H1 (cell line): ENCODE data around the gene ADRA2A. TPM values are rescaled to one million over a fixed set of nuclear protein-coding genes. Genes with fewer than 3 reads are reported as not detected.

Source experiments
- CTCF ChIA-PET: fragments of 300-600 bp; sonication (Branson Sonifier 250); formaldehyde crosslinking; loops from one replicate; lab custom pipeline; 2021; ENCODE audit not compliant: partially characterized antibody; lab: Charles Lee
- POLR2A ChIA-PET: fragments of 300-600 bp; sonication (Branson Sonifier 250); formaldehyde crosslinking; loops from one replicate; lab custom pipeline; 2021; ENCODE audit warnings: inconsistent platforms; ENCODE audit not compliant: partially characterized antibody; lab: Charles Lee
- DNase-seq, 2 experiments: peaks; one replicate each; pipeline versions ENCODE4 v3.0.0 to v3.0.0-alpha.2; 2010 to 2022; ENCODE audit warnings: low spot score in 2 of 2, low read depth in 1 of 2, mixed read lengths in 1 of 2
- FAIRE-seq: peaks from 2 replicates; lab custom pipeline; 2011; peaks lifted over from hg19 to GRCh38; lab: Jason Lieb, UNC
- H2AFZ ChIP-seq: 2 replicates; pipeline ENCODE4 v1.8.1; 2012; ENCODE audit warnings: low read length, inconsistent platforms
- H2AK5ac ChIP-seq: 2 replicates; pipeline ENCODE4 v1.6.1; 2013; ENCODE audit warnings: low read depth, low read length
- H2BK120ac ChIP-seq: replicated peaks from 2 replicates; pipeline ENCODE3; 2013; ENCODE audit warnings: low read depth, low read length, inconsistent platforms
- H2BK12ac ChIP-seq: 2 replicates; pipeline ENCODE4 v1.6.1; 2013; ENCODE audit warnings: low read depth, low read length
- H2BK15ac ChIP-seq: 2 replicates; pipeline ENCODE4 v1.6.1; 2013; ENCODE audit warnings: low read length
- H2BK20ac ChIP-seq: 2 replicates; pipeline ENCODE4 v1.6.1; 2013; ENCODE audit warnings: low read length
- H2BK5ac ChIP-seq: 2 replicates; pipeline ENCODE4 v1.6.1; 2013; ENCODE audit warnings: low read depth, low read length
- H3K14ac ChIP-seq: 2 replicates; pipeline ENCODE4 v1.6.1; 2013; ENCODE audit warnings: inconsistent platforms; ENCODE audit not compliant: insufficient read length
- H3K18ac ChIP-seq: 2 replicates; pipeline ENCODE4 v1.6.1; 2013; ENCODE audit warnings: low read length; ENCODE audit errors: extremely low read depth
- H3K23ac ChIP-seq: 2 replicates; pipeline ENCODE4 v1.6.1; 2013; ENCODE audit warnings: inconsistent platforms; ENCODE audit not compliant: insufficient read length
- H3K23me2 ChIP-seq: 2 replicates; pipeline ENCODE4 v1.6.1; 2013; ENCODE audit warnings: low read depth, low read length
- H3K27ac ChIP-seq: 2 replicates; pipeline ENCODE4 v1.6.1; 2011; ENCODE audit warnings: low read depth, low read length, inconsistent platforms
- H3K27me3 ChIP-seq, 4 experiments: replicated peaks in 1 of 4; 1 replicate in 1 of 4; 2 replicates in 3 of 4; pipeline versions ENCODE4 v1.6.1 to v1.8.1; 2011 to 2013; ENCODE audit warnings: low read length in 3 of 4, mild to moderate bottlenecking in 3 of 4, inconsistent platforms in 2 of 4, mixed read lengths in 2 of 4, moderate library complexity in 1 of 4; ENCODE audit not compliant: control insufficient read depth in 3 of 4, insufficient read depth in 3 of 4; ENCODE audit errors: extremely low read depth in 1 of 4
- H3K36me3 ChIP-seq, 4 experiments: 2 replicates each; pipeline versions ENCODE4 v1.6.1 to v1.8.1; 2011 to 2013; ENCODE audit warnings: mild to moderate bottlenecking in 4 of 4, low read length in 3 of 4, moderate library complexity in 2 of 4, control low read depth in 1 of 4, inconsistent platforms in 1 of 4; ENCODE audit not compliant: insufficient read depth in 4 of 4, control insufficient read depth in 2 of 4
- H3K4ac ChIP-seq: replicated peaks from 2 replicates; pipeline ENCODE3; 2013; ENCODE audit warnings: low read length, low read depth, mixed read lengths, inconsistent platforms; ENCODE audit not compliant: insufficient read length
- H3K4me1 ChIP-seq, 4 experiments: replicated peaks in 1 of 4; 1 replicate in 1 of 4; 2 replicates in 3 of 4; pipeline versions ENCODE4 v1.6.1 to v1.8.1; 2011 to 2013; ENCODE audit warnings: low read length in 3 of 4, inconsistent platforms in 2 of 4, mixed read lengths in 1 of 4; ENCODE audit not compliant: insufficient read depth in 4 of 4, control insufficient read depth in 3 of 4
- H3K4me2 ChIP-seq, 2 experiments: 2 replicates each; pipeline versions ENCODE4 v1.6.1 to v1.8.1; 2011 to 2013; ENCODE audit warnings: low read depth in 2 of 2, low read length in 2 of 2, control low read depth in 1 of 2, inconsistent platforms in 1 of 2, mild to moderate bottlenecking in 1 of 2; ENCODE audit not compliant: insufficient read depth in 1 of 2
- H3K4me3 ChIP-seq, 4 experiments: fragments of 200-600, 300-600 bp in 1 of 4; sonication (generic), shearing (Covaris generic), sonication (Bioruptor Twin) in 1 of 4; 2 replicates each; pipeline versions ENCODE4 v1.5.1 to v1.8.1; 2011 to 2016; ENCODE audit warnings: low read length in 4 of 4, low read depth in 3 of 4, control low read depth in 2 of 4, inconsistent platforms in 2 of 4, mild to moderate bottlenecking in 2 of 4, mixed read lengths in 1 of 4, moderate library complexity in 1 of 4; ENCODE audit not compliant: insufficient read depth in 2 of 4; ENCODE audit errors: extremely low read depth in 1 of 4
- H3K56ac ChIP-seq: replicated peaks from 2 replicates; pipeline ENCODE3; 2013; ENCODE audit warnings: low read depth, mild to moderate bottlenecking, mixed read lengths, low read length, inconsistent platforms; ENCODE audit not compliant: insufficient read length
- H3K79me1 ChIP-seq: 2 replicates; pipeline ENCODE4 v1.6.1; 2013; ENCODE audit warnings: low read depth, low read length, control low read depth
- H3K79me2 ChIP-seq, 2 experiments: 2 replicates each; pipeline versions ENCODE4 v1.6.1 to v1.8.1; 2012 to 2013; ENCODE audit warnings: low read length in 2 of 2, mild to moderate bottlenecking in 2 of 2, inconsistent platforms in 1 of 2; ENCODE audit not compliant: insufficient read depth in 2 of 2, control insufficient read depth in 1 of 2
- H3K9ac ChIP-seq, 4 experiments: replicated peaks in 1 of 4; 1 replicate in 1 of 4; 2 replicates in 3 of 4; pipeline versions ENCODE4 v1.6.1 to v1.8.1; 2011 to 2013; ENCODE audit warnings: low read depth in 3 of 4, low read length in 3 of 4, control low read depth in 2 of 4, mild to moderate bottlenecking in 2 of 4, moderate library complexity in 2 of 4, inconsistent platforms in 1 of 4; ENCODE audit errors: extremely low read depth in 1 of 4
- H3K9me3 ChIP-seq, 2 experiments: 2 replicates each; pipeline versions ENCODE4 v1.6.1 to v1.8.1; 2012 to 2013; ENCODE audit warnings: mild to moderate bottlenecking in 2 of 2, moderate library complexity in 2 of 2, control low read depth in 1 of 2, inconsistent platforms in 1 of 2, low read depth in 1 of 2, low read length in 1 of 2, mixed read lengths in 1 of 2; ENCODE audit not compliant: insufficient read depth in 2 of 2
- H4K20me1 ChIP-seq, 2 experiments: replicated peaks in 1 of 2; 2 replicates each; pipeline versions ENCODE3 to v1.8.1; 2011 to 2013; ENCODE audit warnings: inconsistent platforms in 2 of 2, low read length in 2 of 2, mild to moderate bottlenecking in 1 of 2; ENCODE audit not compliant: insufficient read depth in 2 of 2, control insufficient read depth in 1 of 2
- H4K5ac ChIP-seq: 2 replicates; pipeline ENCODE4 v1.6.1; 2013; ENCODE audit warnings: low read length, low read depth, mixed read lengths, inconsistent platforms; ENCODE audit not compliant: insufficient read length
- H4K8ac ChIP-seq: 2 replicates; pipeline ENCODE4 v1.8.0; 2013; ENCODE audit warnings: mild to moderate bottlenecking, moderate library complexity, low read length, inconsistent platforms; ENCODE audit not compliant: insufficient read depth; ENCODE audit errors: extremely low read depth
- H4K91ac ChIP-seq: replicated peaks from 2 replicates; pipeline ENCODE3; 2013; ENCODE audit warnings: low read length, mixed read lengths, inconsistent platforms; ENCODE audit not compliant: insufficient read length
- RFX5 ChIP-seq: IDR thresholded peaks from 2 replicates; pipeline ENCODE4 v1.6.1; 2011; ENCODE audit warnings: low read depth, low read length, improper control_type of control experiment, borderline replicate concordance
- RNF2 ChIP-seq: fragments of 200-900, 300-1000 bp; sonication (generic); IDR thresholded peaks from 2 replicates; pipeline ENCODE4 v1.7.1; 2016; ENCODE audit warnings: borderline replicate concordance, low read depth, mild to moderate bottlenecking, antibody characterized with exemption, low read length; ENCODE audit not compliant: poor library complexity, severe bottlenecking; ENCODE audit errors: missing control alignments
- WGBS, 2 experiments: shearing (Covaris generic) in 1 of 2; methylation state at CpG; one replicate each; pipeline versions ENCODE4 v1.1.6 to v1.1.7; 2013 to 2015; ENCODE audit warnings: low lambda C conversion rate in 2 of 2, mixed read lengths in 2 of 2, inconsistent platforms in 1 of 2, low coverage in 1 of 2, missing lambda C conversion rate in 1 of 2; ENCODE audit not compliant: insufficient replicate concordance in 2 of 2, insufficient coverage in 1 of 2, insufficient read length in 1 of 2; ENCODE audit errors: extremely low coverage in 1 of 2, missing lambda C conversion rate in 1 of 2; 5-methylcytosine and 5-hydroxymethylcytosine counted together
- polyA plus RNA-seq, 7 experiments: library from polyadenylated mRNA; depleted of rRNA in 3 of 7; stranded (reverse) in 5 of 7; unstranded in 2 of 7; fragments of >200 nt in 5 of 7; fragments of 200-250 nt in 2 of 7; gene quantifications; 1 replicate in 5 of 7; 2 replicates in 1 of 7; 4 replicates in 1 of 7; pipeline versions ENCODE4 v1.2.1 to v1.2.3, GENCODE V29; 2011 to 2013; ENCODE audit warnings: missing spikeins in 2 of 7, mixed read lengths in 2 of 7
- total RNA-seq: library from RNA; stranded (reverse); fragmentation: NEBNext Ultra II Directional; extraction: Animal tissue kit (Norgen Biotek cat#: 25700); gene quantifications from 2 replicates; pipeline ENCODE4 v1.2.1, GENCODE V29; 2021
- TF ChIP-seq, protein P1 (sequence below): IDR thresholded peaks from 2 replicates; pipeline ENCODE4 v1.6.1; 2011; ENCODE audit warnings: low read length, improper control_type of control experiment

Gene ADRA2A
- total and polyA plus RNA-seq, 2 of the 8 experiments (the other 6 are each of a cell fraction or from before 2014, with no cell fraction given): 5.9 to 6.2 TPM

DNA sequence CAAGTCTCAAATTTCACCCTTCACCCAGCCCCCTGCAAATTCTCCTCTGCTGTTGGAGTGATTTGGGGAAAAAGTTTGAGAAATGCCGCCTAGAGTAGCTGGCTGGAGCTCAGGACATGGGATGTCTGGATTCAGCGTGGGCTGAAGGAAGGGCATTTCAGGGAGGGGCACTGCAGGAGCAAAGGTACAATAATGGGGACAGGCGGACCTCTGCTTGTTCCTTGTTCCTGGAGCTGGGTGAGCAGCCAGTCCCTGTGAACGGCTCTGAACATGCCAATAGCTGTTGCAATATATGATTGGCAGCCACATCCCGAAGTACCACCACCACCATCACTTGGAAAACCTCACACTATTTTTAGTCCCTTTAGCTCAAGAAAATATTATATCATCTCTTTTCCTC lies 23.4 kb downstream of the ADRA2A start:
- no peak overlapping the region for H4K91ac ChIP-seq
- no peak overlapping the region for H2BK120ac ChIP-seq
- no peak overlapping the region for H3K27ac ChIP-seq
- H3K4ac ChIP-seq: no peak overlapping the region
- H4K20me1 ChIP-seq: no peaks in the 10 kb centered on the region
- ChIA-PET CTCF (interaction anchor here (1.1 to 11.3 kb wide), 3 partner anchors 20 to 182 kb away, joined by 3 to 83 read pairs (median 4); partner anchors contain the start of gene ADRA2A), POLR2A (no interaction called here)
- no peak overlapping the region for H4K5ac ChIP-seq
- no peaks in the 10 kb centered on the region; a peak in 1 of 4 replicates for H3K9me3 ChIP-seq
- no peak for FAIRE-seq
- H2BK12ac ChIP-seq: no peak overlapping the region
- no peaks in the 10 kb centered on the region for H3K23me2 ChIP-seq
- H2AK5ac ChIP-seq: no peak overlapping the region
- 0 out of 2 replicates have a peak overlapping the region, but pooled peaks have one; percentile 31 for H2AFZ ChIP-seq
- no peak overlapping the region for H3K18ac ChIP-seq
- DNase-seq: no peak
- no peak overlapping the region for H3K23ac ChIP-seq
- no peaks in the 10 kb centered on the region for H3K27me3 ChIP-seq
- no peaks in the 10 kb centered on the region for H3K4me1 ChIP-seq
- H2BK5ac ChIP-seq: no peak overlapping the region
- H3K4me3 ChIP-seq: no peak overlapping the region
- no peaks in the 10 kb centered on the region for H3K79me2 ChIP-seq
- no peak overlapping the region for H3K9ac ChIP-seq
- no peak overlapping the region for H3K4me2 ChIP-seq
- no peaks in the 10 kb centered on the region for H3K79me1 ChIP-seq
- TF ChIP-seq RFX5 (no peak), RNF2 (no peak)
- TF ChIP-seq, protein P1, sequence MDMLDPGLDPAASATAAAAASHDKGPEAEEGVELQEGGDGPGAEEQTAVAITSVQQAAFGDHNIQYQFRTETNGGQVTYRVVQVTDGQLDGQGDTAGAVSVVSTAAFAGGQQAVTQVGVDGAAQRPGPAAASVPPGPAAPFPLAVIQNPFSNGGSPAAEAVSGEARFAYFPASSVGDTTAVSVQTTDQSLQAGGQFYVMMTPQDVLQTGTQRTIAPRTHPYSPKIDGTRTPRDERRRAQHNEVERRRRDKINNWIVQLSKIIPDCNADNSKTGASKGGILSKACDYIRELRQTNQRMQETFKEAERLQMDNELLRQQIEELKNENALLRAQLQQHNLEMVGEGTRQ: no peak
- no peaks in the 10 kb centered on the region for H3K36me3 ChIP-seq
- H3K14ac ChIP-seq: no peak overlapping the region
- H2BK15ac ChIP-seq: no peak overlapping the region; the same call in 1 of the 2 replicates
- 86% methylated on average over 5 of the region's 5 CpGs; no CpG with 5 or more reads in 1 of the 2 experiments for WGBS, 2 experiments
- H2BK20ac ChIP-seq: no peak overlapping the region
- H4K8ac ChIP-seq: no peak overlapping the region
- H3K56ac ChIP-seq: no peak overlapping the region
